ENCODE measurements around the gene CDK5RAP1. TPM values are rescaled to one million over a fixed set of nuclear protein-coding genes. Genes with fewer than 3 reads are reported as not detected.

CDK5RAP1 gene
- total and polyA plus RNA-seq, 11 donors, result 17.6 to 34.9 (median 21.2) TPM

DNA sequence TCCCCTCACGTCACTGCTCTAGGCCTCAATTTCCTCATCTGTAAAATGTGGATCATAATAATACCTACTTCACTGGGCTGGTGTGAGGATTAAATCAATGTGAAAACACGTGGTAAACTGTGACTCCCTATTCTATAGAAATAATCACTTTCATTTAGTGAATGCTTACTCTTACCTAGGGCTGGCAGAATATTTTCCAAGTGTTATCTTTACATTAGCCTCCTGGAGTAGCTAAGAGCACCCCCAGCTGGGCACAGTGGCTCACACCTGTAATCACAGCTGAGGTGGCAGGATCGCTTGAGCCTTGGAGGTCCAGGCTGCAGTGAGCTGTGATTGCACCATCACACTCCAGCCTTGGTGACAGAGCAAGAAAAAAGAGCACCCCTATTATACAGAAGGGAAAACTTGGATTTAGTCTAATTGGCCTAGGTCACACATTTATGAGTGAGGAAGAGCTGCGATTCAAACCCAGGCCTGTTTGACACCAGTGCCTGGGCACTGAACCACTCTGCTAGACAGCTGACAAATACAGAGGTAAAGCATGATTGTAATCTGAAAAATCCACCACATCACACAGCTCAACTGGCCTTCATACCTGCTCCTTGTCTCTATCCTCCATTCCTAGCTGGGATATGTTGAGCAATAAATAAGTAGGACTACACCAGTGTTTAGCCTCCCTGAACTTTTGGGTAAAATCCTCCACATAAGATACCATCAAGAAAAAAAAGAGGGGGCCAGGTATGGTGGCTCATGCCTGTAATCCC is 43.7 kb upstream of the CDK5RAP1 start:
- intact Hi-C loops (cut with DNase I), result loop anchor here in 2 of 10 donors (5.0 kb wide), 1 partner anchor 43 kb away; the partner anchor contains the start of gene CDK5RAP1 (in 2 of the 2)
- WGBS, 4 donors, result 45 to 51% (median 47%) methylated on average over 4 of the region's 4 CpGs
- TF ChIP-seq POLR2A (IDR thresholded peaks at IDR 0.05), result no peak
- TF ChIP-seq, protein P1, sequence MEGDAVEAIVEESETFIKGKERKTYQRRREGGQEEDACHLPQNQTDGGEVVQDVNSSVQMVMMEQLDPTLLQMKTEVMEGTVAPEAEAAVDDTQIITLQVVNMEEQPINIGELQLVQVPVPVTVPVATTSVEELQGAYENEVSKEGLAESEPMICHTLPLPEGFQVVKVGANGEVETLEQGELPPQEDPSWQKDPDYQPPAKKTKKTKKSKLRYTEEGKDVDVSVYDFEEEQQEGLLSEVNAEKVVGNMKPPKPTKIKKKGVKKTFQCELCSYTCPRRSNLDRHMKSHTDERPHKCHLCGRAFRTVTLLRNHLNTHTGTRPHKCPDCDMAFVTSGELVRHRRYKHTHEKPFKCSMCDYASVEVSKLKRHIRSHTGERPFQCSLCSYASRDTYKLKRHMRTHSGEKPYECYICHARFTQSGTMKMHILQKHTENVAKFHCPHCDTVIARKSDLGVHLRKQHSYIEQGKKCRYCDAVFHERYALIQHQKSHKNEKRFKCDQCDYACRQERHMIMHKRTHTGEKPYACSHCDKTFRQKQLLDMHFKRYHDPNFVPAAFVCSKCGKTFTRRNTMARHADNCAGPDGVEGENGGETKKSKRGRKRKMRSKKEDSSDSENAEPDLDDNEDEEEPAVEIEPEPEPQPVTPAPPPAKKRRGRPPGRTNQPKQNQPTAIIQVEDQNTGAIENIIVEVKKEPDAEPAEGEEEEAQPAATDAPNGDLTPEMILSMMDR (IDR thresholded peaks at IDR 0.05), result peak in 10 of 12 donors; percentile 23 to 59 (median 32)
- H3K36me3 ChIP-seq, result no peaks in the 10 kb centered on the region
- H3K27me3 ChIP-seq, result no peaks in the 10 kb centered on the region
- DNase-seq (peak in 2 of 5 donors; percentile 47 to 49), ATAC-seq (peak in 3 of 4 donors; percentile 4 to 44 (median 28))
- H3K4me1 ChIP-seq, result peaks cover 0 to 34% (median 8%) of the 10 kb centered on the region in 12 donors
- H3K4me3 ChIP-seq, result peak overlapping the region in 7 of 12 donors; percentile 56 to 93 (median 71)
- peaks cover 0 to 7% (median 0%) of the 10 kb centered on the region in 12 donors for H3K9me3 ChIP-seq
- H3K27ac ChIP-seq, result peak overlapping the region in 8 of 12 donors; percentile 51 to 92 (median 88)

DNA sequence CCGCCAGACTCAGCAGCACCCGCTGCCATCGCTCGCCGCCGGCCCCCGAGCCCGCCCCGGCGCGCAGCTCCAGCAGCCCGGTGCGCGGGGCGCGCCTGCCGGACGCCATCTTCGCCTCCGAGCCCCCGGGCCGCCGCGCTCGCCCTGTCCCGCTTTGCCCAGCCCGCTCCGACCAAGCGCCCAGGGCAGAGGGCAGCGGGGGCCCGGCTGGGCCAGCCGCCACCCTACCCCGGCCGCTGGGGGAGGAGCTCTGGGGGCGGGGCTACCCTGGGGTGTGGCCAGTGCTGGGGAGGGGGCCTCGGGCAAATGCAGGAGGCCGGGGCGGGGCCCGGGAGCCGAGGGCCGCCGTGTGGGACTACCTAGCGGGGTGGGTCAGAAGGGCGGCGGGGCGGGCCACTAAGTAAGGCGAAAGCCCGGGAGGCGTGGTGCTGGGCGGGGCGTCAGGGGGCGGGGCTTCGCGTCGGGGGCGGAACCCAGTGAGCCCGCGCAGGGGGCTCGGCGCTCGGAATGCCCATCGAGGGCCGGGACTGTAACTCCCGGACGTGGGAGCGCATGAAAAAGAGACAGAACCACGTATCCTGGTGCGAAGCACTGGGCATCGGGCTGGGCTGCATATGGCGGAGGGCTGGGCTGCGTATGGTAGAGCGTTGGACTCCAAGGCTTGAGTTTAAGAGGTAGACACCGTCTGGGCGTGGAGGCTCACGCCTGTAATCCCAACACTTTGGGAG is 42.4 kb upstream of the CDK5RAP1 start, which contains the start of gene SNTA1:
Gene SNTA1, minus strand, starts transcription at position 252 of the 728 bp plus-strand sequence. Its CDS starts 143 bp downstream, at position 109.
- WGBS, 4 donors, result 0 to 1% (median 1%) methylated on average over 22 to 75 of the region's 75 CpGs
- H3K27ac ChIP-seq, result peak within 1 kb of the TSS; percentile 67 to 92 (median 86)
- peaks cover 2 to 47% (median 14%) of the 10 kb centered on the region in 12 donors for H3K4me1 ChIP-seq
- no peaks in the 10 kb centered on the region for H3K27me3 ChIP-seq
- H3K36me3 ChIP-seq, result peaks cover 0 to 5% (median 0%) of the 10 kb centered on the region in 9 donors
- intact Hi-C loops (cut with DNase I), result loop anchor here in 6 of 10 donors (1.0 to 5.0 kb wide), 4 partner anchors 21 to 41 kb away; partner anchors contain the start of gene CDK5RAP1 (in 2 of the 6)
- ATAC-seq, result peak; percentile 81 to 93 (median 92)
- H3K4me3 ChIP-seq, result peak within 1 kb of the TSS; percentile 56 to 93 (median 70)
- peaks cover 0 to 5% (median 0%) of the 10 kb centered on the region in 12 donors for H3K9me3 ChIP-seq
- peak; percentile 93 to 97 (median 96) for DNase-seq
- peak; percentile 64 to 66 for TF ChIP-seq POLR2A (IDR thresholded peaks at IDR 0.05)
- TF ChIP-seq, protein P1 (IDR thresholded peaks at IDR 0.05), result no peak

DNA sequence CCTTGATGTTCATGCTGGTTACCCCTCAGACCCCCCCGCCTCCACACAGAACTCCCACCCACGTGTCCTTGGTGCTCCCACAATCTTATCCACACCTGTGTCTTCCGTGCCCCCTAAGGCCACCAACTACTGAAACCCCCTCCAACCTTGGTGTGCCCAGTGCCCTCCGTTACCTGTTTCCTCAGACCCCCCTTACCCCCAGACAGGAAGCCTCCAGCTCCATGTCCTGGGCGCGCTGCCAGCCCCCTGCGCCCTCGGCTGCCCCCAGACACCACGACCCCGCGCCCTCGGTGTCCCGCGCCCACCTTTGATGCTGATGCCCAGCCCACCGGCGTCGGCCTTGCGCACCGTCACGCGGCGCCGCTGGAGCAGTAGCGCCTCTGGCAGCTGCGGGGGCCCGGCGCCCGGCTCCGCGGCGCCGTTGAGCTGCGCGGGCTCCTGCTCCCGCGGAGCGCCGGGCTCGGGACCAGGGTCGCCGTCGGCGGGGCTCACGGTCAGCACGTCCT is 41.7 kb upstream of the CDK5RAP1 start:
- H3K9me3 ChIP-seq, result no peaks in the 10 kb centered on the region
- intact Hi-C loops (cut with DNase I), result loop anchor here in 6 of 10 donors (1.0 to 5.0 kb wide), 4 partner anchors 20 to 41 kb away; partner anchors contain the start of gene CDK5RAP1 (in 2 of the 6)
- peaks cover 2 to 53% (median 20%) of the 10 kb centered on the region in 12 donors for H3K4me1 ChIP-seq
- no peaks in the 10 kb centered on the region for H3K27me3 ChIP-seq
- DNase-seq (peak in 4 of 5 donors; percentile 32 to 67 (median 44)), ATAC-seq (peak in 1 of 4 donors; percentile 4)
- TF ChIP-seq POLR2A (IDR thresholded peaks at IDR 0.05), result no peak
- TF ChIP-seq, protein P1 (IDR thresholded peaks at IDR 0.05), result no peak
- peaks cover 0 to 11% (median 0%) of the 10 kb centered on the region in 9 donors for H3K36me3 ChIP-seq
- peak overlapping the region; percentile 56 to 93 (median 70) for H3K4me3 ChIP-seq
- H3K27ac ChIP-seq, result peak overlapping the region; percentile 67 to 92 (median 86)
- WGBS, 4 donors, result 2 to 11% (median 2%) methylated on average over 7 to 45 of the region's 45 CpGs

All from heart left ventricle (tissue), 16 donors.